ENCODE data around the gene SCRN2. TPM values are rescaled to one million over a fixed set of nuclear protein-coding genes. Genes with fewer than 3 reads are reported as not detected.

SCRN2 gene
- total and polyA plus RNA-seq, 12 donors = 6.3 to 136 (median 40.5) TPM

GRCh38 chr17:47839071-47839470 is 2.0 kb downstream of the SCRN2 start:
- intact Hi-C loops (cut with DNase I) = loop anchor here in 1 of 2 donors (5.0 kb wide), 1 partner anchor 123 kb away; no protein-coding TSS in a partner anchor
- Histone ChIP-seq H3K9me3 (replicated peaks in 1 of 3) (no peaks in the 10 kb centered on the region), H3K27ac (no peak overlapping the region), H3K36me3 (replicated peaks in 1 of 2) (peaks cover 0 to 19% of the 10 kb centered on the region in 2 donors), H3K27me3 (no peaks in the 10 kb centered on the region), H3K4me1 (replicated peaks in 1 of 2) (peaks cover 9 to 13% of the 10 kb centered on the region in 2 donors), H3K4me3 (no peak overlapping the region)
- no peak for TF ChIP-seq CTCF (IDR thresholded peaks at IDR 0.05)
- TF ChIP-seq POLR2A (IDR thresholded peaks at IDR 0.05) = no peak
- no peak for DNase-seq
- WGBS, 4 donors = 85 to 90% (median 87%) methylated on average over 4 to 5 of the region's 5 CpGs

GRCh38 chr17:47838636-47839035 is 2.4 kb downstream of the SCRN2 start:
- intact Hi-C loops (cut with DNase I) = loop anchor here in 1 of 2 donors (5.0 kb wide), 1 partner anchor 124 kb away; no protein-coding TSS in a partner anchor
- Histone ChIP-seq H3K27ac (no peak overlapping the region), H3K36me3 (replicated peaks in 1 of 2) (peaks cover 0 to 19% of the 10 kb centered on the region in 2 donors), H3K4me1 (replicated peaks in 1 of 2) (peaks cover 9 to 13% of the 10 kb centered on the region in 2 donors), H3K27me3 (no peaks in the 10 kb centered on the region), H3K9me3 (replicated peaks in 1 of 3) (no peaks in the 10 kb centered on the region), H3K4me3 (no peak overlapping the region)
- 90 to 100% (median 93%) methylated on average over 1 to 13 of the region's 13 CpGs for WGBS, 4 donors
- no peak for DNase-seq
- TF ChIP-seq CTCF (IDR thresholded peaks at IDR 0.05) = no peak
- no peak for TF ChIP-seq POLR2A (IDR thresholded peaks at IDR 0.05)

GRCh38 chr17:47837401-47838039 is 3.6 kb downstream of the SCRN2 start:
- peaks cover 9 to 13% of the 10 kb centered on the region in 2 donors for H3K4me1 ChIP-seq (replicated peaks in 1 of 2)
- intact Hi-C loops (cut with DNase I) = loop anchor here in 1 of 2 donors (5.0 kb wide), 1 partner anchor 125 kb away; no protein-coding TSS in a partner anchor
- no peaks in the 10 kb centered on the region for H3K9me3 ChIP-seq (replicated peaks in 1 of 3)
- TF ChIP-seq POLR2A (IDR thresholded peaks at IDR 0.05) (no peak), CTCF (IDR thresholded peaks at IDR 0.05) (no peak)
- DNase-seq = no peak
- 72 to 90% (median 79%) methylated on average over 7 to 13 of the region's 13 CpGs for WGBS, 4 donors
- H3K27ac ChIP-seq = no peak overlapping the region
- H3K36me3 ChIP-seq (replicated peaks in 1 of 2) = peaks cover 0 to 19% of the 10 kb centered on the region in 2 donors
- H3K27me3 ChIP-seq = no peaks in the 10 kb centered on the region
- no peak overlapping the region for H3K4me3 ChIP-seq

DNA sequence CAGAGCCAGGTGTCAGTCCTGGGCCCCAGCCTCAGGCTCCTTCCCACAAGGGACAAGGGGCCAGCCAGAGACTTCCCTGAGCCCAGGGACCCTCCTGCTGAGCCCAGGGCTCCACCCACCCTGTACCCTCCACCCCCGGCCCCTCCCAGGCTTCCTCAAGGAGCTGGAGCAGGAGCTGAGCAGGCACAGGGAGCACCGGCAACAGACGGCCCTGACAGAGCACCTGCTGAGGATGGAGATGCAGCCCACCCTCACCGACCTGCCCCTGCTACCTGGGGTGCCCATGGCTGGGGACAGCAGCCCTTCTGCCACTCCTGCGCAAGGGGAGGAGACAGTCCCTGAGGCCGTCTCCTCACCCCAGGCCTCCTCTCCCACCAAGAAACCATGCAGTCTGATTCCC is 4.5 kb downstream of the SCRN2 start:
- H3K9me3 ChIP-seq (replicated peaks in 1 of 3) = no peaks in the 10 kb centered on the region
- intact Hi-C loops (cut with DNase I) = loop anchor here in 1 of 2 donors (5.0 kb wide), 1 partner anchor 126 kb away; no protein-coding TSS in a partner anchor
- no peak for TF ChIP-seq CTCF (IDR thresholded peaks at IDR 0.05)
- no peak for TF ChIP-seq POLR2A (IDR thresholded peaks at IDR 0.05)
- H3K27me3 ChIP-seq = no peaks in the 10 kb centered on the region
- no peak overlapping the region for H3K27ac ChIP-seq
- DNase-seq = no peak
- no peak overlapping the region for H3K4me3 ChIP-seq
- H3K36me3 ChIP-seq (replicated peaks in 1 of 2) = peaks cover 0 to 19% of the 10 kb centered on the region in 2 donors
- WGBS, 4 donors = 87 to 100% (median 89%) methylated on average over 2 to 6 of the region's 6 CpGs; no CpG with 5 or more reads in 1 of the 4 donors
- peaks cover 9 to 18% of the 10 kb centered on the region in 2 donors for H3K4me1 ChIP-seq (replicated peaks in 1 of 2)
